Esophagus muscularis mucosa (tissue), 4 donors: ENCODE data around the gene ELMO3. TPM values are rescaled to one million over a fixed set of nuclear protein-coding genes. Genes with fewer than 3 reads are reported as not detected.

Source experiments
- DNase-seq: peaks from one replicate; pipeline ENCODE4 v3.0.0-alpha.2; 2017; ENCODE audit errors: extremely low spot score
- H3K27ac ChIP-seq, 4 donors: fragments of 200-600 bp; sonication (generic); replicated peaks in 1 of 4; 1 replicate in 3 of 4; 2 replicates in 1 of 4; pipeline ENCODE4 v1.5.1; 2016 to 2019; ENCODE audit warnings: mild to moderate bottlenecking in 1 of 4
- H3K27me3 ChIP-seq, 4 donors: fragments of 200-600 bp; sonication (generic); one replicate each; pipeline versions ENCODE4 v1.5.1 to v1.6.0; 2016 to 2019
- H3K36me3 ChIP-seq, 4 donors: fragments of 200-600 bp; sonication (generic); one replicate each; pipeline ENCODE4 v1.5.1; 2016 to 2019
- H3K4me1 ChIP-seq, 4 donors: fragments of 200-600 bp; sonication (generic); one replicate each; pipeline ENCODE4 v1.5.1; 2016 to 2019
- H3K4me3 ChIP-seq, 4 donors: fragments of 200-600 bp; sonication (generic); 1 replicate in 2 of 4; 2 replicates in 2 of 4; pipeline ENCODE4 v1.5.1; 2016 to 2019; ENCODE audit warnings: mild to moderate bottlenecking in 4 of 4, moderate library complexity in 1 of 4
- H3K9me3 ChIP-seq, 4 donors: fragments of 200-600 bp; sonication (generic); 1 replicate in 3 of 4; 2 replicates in 1 of 4; pipeline ENCODE4 v1.5.1; 2016 to 2019
- EP300 ChIP-seq: sonication (generic); formaldehyde crosslinking; IDR thresholded peaks from one replicate; pipeline ENCODE4 v1.6.1; 2017; ENCODE audit warnings: antibody characterized with exemption
- POLR2A ChIP-seq: fragments of 450-650 bp; IDR thresholded peaks from one replicate; pipeline ENCODE4 v1.6.1; 2017; ENCODE audit warnings: antibody characterized with exemption, moderate library complexity, mild to moderate bottlenecking, low read depth
- POLR2AphosphoS5 ChIP-seq, 2 donors: sonication (generic); formaldehyde crosslinking; IDR thresholded peaks; one replicate each; pipeline ENCODE4 v1.6.1; 2017; ENCODE audit warnings: antibody characterized with exemption in 2 of 2
- WGBS: methylation state at CpG from one replicate; pipeline ENCODE4 v1.1.5; 2018; 5-methylcytosine and 5-hydroxymethylcytosine counted together
- intact Hi-C: fragments of 100-400 bp; cut with DNase I; formaldehyde crosslinking; loops from one replicate; pipeline ENCODE4 v1.15.1; 2023
- total RNA-seq, 4 donors: library from RNA; depleted of rRNA; stranded (reverse); fragments of >200 nt; gene quantifications; one replicate each; pipeline versions ENCODE4 v1.1.0 to v1.2.1, GENCODE V29; 2016
- TF ChIP-seq, protein P1 (sequence below), 3 experiments: fragments of 200-600 bp in 2 of 3; fragments of 450-650 bp in 1 of 3; sonication (generic) in 2 of 3; IDR thresholded peaks; one replicate each; pipeline ENCODE4 v1.5.1; 2017 to 2019; ENCODE audit warnings: antibody characterized with exemption in 3 of 3, mild to moderate bottlenecking in 2 of 3, moderate library complexity in 1 of 3

Gene ELMO3
- total RNA-seq, 4 donors from 2014 or later: 0.33 to 0.83 (median 0.60) TPM

DNA sequence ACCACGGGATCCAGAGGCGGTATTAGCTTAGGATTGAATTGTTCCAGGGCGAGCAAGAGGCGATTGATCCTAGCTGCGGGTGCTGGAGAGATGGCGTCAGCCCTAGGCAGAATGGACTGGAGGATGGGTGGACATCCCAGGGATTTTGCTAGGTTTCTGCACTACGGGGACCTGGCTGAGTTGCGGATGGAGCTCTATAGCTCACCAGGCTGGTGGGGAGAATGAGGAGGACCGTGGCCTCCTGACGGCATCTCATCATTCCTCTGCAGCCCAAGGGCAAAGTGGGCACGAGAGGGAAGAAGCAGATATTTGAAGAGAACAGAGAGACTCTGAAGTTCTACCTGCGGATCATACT is 28.6 kb downstream of the ELMO3 start:
- no peak for TF ChIP-seq POLR2AphosphoS5 (IDR thresholded peaks at IDR 0.05)
- no peak for TF ChIP-seq EP300
- TF ChIP-seq POLR2A: no peak
- TF ChIP-seq, protein P1, sequence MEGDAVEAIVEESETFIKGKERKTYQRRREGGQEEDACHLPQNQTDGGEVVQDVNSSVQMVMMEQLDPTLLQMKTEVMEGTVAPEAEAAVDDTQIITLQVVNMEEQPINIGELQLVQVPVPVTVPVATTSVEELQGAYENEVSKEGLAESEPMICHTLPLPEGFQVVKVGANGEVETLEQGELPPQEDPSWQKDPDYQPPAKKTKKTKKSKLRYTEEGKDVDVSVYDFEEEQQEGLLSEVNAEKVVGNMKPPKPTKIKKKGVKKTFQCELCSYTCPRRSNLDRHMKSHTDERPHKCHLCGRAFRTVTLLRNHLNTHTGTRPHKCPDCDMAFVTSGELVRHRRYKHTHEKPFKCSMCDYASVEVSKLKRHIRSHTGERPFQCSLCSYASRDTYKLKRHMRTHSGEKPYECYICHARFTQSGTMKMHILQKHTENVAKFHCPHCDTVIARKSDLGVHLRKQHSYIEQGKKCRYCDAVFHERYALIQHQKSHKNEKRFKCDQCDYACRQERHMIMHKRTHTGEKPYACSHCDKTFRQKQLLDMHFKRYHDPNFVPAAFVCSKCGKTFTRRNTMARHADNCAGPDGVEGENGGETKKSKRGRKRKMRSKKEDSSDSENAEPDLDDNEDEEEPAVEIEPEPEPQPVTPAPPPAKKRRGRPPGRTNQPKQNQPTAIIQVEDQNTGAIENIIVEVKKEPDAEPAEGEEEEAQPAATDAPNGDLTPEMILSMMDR (IDR thresholded peaks at IDR 0.05): no peak
- Histone ChIP-seq H3K4me3 (peak overlapping the region; percentile 72 to 98 (median 90)), H3K9me3 (no peaks in the 10 kb centered on the region), H3K4me1 (peaks cover 20 to 34% (median 25%) of the 10 kb centered on the region in 4 donors), H3K27ac (peak overlapping the region; percentile 77 to 90 (median 82)), H3K27me3 (no peaks in the 10 kb centered on the region), H3K36me3 (peaks cover 31 to 53% (median 42%) of the 10 kb centered on the region in 4 donors)
- WGBS: 23% methylated on average over 11 of the region's 12 CpGs
- intact Hi-C loops: no loop called here
- DNase-seq: no peak

DNA sequence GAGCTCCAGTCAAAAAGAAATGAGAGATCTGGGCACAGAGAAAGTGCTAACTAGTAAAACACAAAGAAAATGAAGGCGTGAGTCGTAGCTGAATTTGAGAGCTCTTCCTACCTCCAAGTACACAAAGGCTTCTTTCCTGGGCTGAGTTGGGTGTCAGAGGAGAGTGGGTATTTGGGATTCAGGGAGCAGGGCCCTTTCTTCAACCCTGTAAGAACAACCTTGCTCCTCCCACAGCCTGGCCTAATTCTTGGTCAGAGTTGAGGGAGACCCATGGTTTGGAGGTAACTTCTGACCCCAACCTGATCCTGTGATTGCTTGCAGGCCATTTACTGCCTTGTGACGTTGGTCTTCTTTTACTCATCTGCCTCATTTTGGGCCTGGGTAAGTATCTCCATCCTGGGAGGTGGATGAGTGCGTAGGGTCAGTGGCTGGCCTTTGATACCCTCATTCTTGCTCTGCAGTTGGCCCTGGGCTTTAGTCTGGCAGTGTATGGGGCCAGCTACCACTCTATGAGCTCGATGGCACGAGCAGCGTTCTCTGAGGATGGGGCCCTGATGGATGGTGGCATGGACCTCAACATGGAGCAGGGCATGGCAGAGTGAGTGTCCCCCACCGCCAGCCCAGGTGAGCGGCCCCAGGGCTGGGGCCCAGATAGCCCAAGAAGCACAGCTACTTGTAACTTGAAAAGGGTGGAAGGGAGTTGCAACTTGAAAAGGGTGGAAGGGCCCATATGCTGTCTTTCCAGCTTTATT is 29.3 kb downstream of the ELMO3 start:
- H3K4me1 ChIP-seq: peaks cover 20 to 34% (median 25%) of the 10 kb centered on the region in 4 donors
- H3K9me3 ChIP-seq: no peaks in the 10 kb centered on the region
- H3K27me3 ChIP-seq: no peaks in the 10 kb centered on the region
- 87% methylated on average over 6 of the region's 9 CpGs for WGBS
- TF ChIP-seq, protein P1 (IDR thresholded peaks at IDR 0.05): no peak
- TF ChIP-seq EP300 (no peak), POLR2A (no peak), POLR2AphosphoS5 (IDR thresholded peaks at IDR 0.05) (no peak)
- DNase-seq: no peak
- H3K36me3 ChIP-seq: peaks cover 31 to 54% (median 48%) of the 10 kb centered on the region in 4 donors
- no peak overlapping the region for H3K27ac ChIP-seq
- intact Hi-C loops: no loop called here
- peak overlapping the region; percentile 72 to 98 (median 90) for H3K4me3 ChIP-seq

DNA sequence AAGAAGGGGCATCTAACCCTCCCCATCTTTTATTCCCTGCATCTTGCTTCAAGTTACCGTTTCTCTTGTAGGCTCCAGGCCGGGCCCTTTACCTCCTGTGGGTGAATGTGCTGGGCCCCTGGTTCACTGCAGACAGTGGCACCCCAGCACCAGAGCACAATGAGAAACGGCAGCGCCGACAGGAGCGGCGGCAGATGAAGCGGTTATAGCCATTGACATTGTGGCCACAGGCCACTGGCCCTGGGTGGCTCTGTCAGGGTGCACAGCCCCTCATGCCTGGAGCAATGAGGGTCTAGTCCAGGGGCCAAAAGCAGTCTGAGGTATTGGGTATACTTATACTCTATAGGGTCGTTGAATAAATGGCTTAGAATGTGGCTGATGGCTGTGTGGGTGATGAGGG is 30.0 kb downstream of the ELMO3 start:
- intact Hi-C loops: no loop called here
- 81% methylated on average over 9 of the region's 9 CpGs for whole genome bisulfite sequencing
- no peak for DNase-seq
- peaks cover 20 to 34% (median 25%) of the 10 kb centered on the region in 4 donors for H3K4me1 ChIP-seq
- H3K27ac ChIP-seq: no peak overlapping the region
- H3K9me3 ChIP-seq: no peaks in the 10 kb centered on the region
- no peaks in the 10 kb centered on the region for H3K27me3 ChIP-seq
- TF ChIP-seq EP300: no peak
- TF ChIP-seq POLR2A: no peak
- TF ChIP-seq POLR2AphosphoS5 (IDR thresholded peaks at IDR 0.05): no peak
- TF ChIP-seq, protein P1 (IDR thresholded peaks at IDR 0.05): no peak
- H3K36me3 ChIP-seq: peaks cover 35 to 59% (median 55%) of the 10 kb centered on the region in 4 donors
- no peak overlapping the region for H3K4me3 ChIP-seq

DNA sequence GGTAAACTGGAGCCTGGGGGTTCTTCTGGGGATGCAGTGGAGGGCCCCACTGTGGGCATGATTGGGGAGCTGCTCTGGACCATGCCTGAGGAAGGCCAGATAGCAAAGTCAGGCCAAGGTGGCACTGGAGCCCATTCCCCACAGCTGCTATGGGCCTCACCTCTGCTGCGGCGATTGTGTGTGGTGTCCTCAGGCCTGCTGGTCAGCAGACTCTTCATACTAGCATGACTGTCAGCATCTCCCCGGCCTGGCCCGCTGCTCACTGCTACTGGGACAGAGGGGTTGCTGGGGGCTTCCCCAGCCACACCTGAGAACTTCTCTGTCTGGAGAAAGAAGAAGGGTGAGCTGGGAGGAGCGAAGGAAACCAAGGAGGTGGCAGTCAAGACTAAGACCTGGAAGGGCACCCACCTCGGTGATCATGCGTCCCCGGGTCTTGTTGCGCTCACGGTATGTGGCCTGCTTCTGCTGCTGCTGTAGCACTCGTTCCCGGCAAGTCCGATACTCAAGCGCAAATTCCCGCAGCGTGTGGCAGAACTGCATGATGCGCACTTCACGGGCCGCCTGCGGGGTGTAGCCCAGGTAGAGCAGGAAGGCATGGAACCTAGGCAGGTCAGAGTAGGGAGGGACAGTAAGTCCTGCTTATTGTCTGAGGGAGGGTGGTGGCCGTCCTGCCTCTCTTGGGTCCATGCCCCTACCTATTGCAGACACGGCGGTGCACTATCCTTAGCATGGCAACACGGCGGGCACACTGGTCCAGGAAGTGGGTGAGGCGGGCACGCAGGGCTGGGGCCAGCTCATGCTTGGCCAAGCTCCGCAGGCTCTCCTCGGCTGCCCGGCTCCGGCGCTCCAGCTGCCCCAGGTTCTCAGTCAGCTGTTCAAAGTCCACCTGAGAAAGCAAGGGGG is 31.2 kb downstream of the ELMO3 start:
- no peak overlapping the region for H3K4me3 ChIP-seq
- peaks cover 35 to 71% (median 68%) of the 10 kb centered on the region in 4 donors for H3K36me3 ChIP-seq
- WGBS: 96% methylated on average over 14 of the region's 32 CpGs
- no peaks in the 10 kb centered on the region for H3K27me3 ChIP-seq
- intact Hi-C loops: no loop called here
- TF ChIP-seq, protein P1 (IDR thresholded peaks at IDR 0.05): no peak
- TF ChIP-seq EP300 (no peak), POLR2A (no peak), POLR2AphosphoS5 (IDR thresholded peaks at IDR 0.05) (no peak)
- H3K9me3 ChIP-seq: no peaks in the 10 kb centered on the region
- peaks cover 20 to 34% (median 23%) of the 10 kb centered on the region in 4 donors for H3K4me1 ChIP-seq
- no peak overlapping the region for H3K27ac ChIP-seq
- no peak for DNase-seq
